Transverse colon (tissue), 4 donors: ENCODE data around the gene STPG3. TPM values are rescaled to one million over a fixed set of nuclear protein-coding genes. Genes with fewer than 3 reads are reported as not detected.
"Not testable (repeated sequence)": the region's sequence is repeated elsewhere in the genome, so short reads cannot be mapped to it uniquely, and the experiment has no call there.

Source experiments
- DNase-seq: peaks from one replicate; pipeline ENCODE4 v3.0.0-alpha.2; 2019
- H3K27ac ChIP-seq, 4 donors: fragments of 200-600 bp; sonication (generic); 2 replicates each; pipeline ENCODE4 v1.5.1; 2016 to 2018; ENCODE audit warnings: inconsistent platforms in 4 of 4
- H3K27me3 ChIP-seq: fragments of 200-600 bp; sonication (generic); 2 replicates; pipeline ENCODE4 v1.5.1; 2017; ENCODE audit warnings: inconsistent platforms
- H3K36me3 ChIP-seq, 4 donors: fragments of 200-600 bp; sonication (generic); 2 replicates each; pipeline ENCODE4 v1.5.1; 2017 to 2019; ENCODE audit warnings: inconsistent platforms in 4 of 4
- H3K4me1 ChIP-seq, 4 donors: fragments of 200-600 bp; sonication (generic); 2 replicates each; pipeline ENCODE4 v1.5.1; 2017 to 2020; ENCODE audit warnings: inconsistent platforms in 4 of 4
- H3K4me3 ChIP-seq, 4 donors: fragments of 200-600 bp; sonication (generic); 1 replicate in 1 of 4; 2 replicates in 3 of 4; pipeline versions ENCODE4 v1.5.1 to v1.6.1; 2017 to 2019; ENCODE audit warnings: inconsistent platforms in 4 of 4
- H3K9me3 ChIP-seq, 2 donors: fragments of 200-600 bp; sonication (generic); 2 replicates each; pipeline ENCODE4 v1.5.1; 2017 to 2019; ENCODE audit warnings: inconsistent platforms in 2 of 2
- EP300 ChIP-seq: sonication (generic); formaldehyde crosslinking; IDR thresholded peaks from one replicate; pipeline ENCODE4 v1.6.1; 2017; ENCODE audit warnings: antibody characterized with exemption, low read depth
- POLR2A ChIP-seq: fragments of 450-650 bp; IDR thresholded peaks from one replicate; pipeline ENCODE4 v1.6.1; 2016; ENCODE audit warnings: antibody characterized with exemption, mild to moderate bottlenecking, moderate library complexity
- POLR2AphosphoS5 ChIP-seq, 3 donors: sonication (generic); formaldehyde crosslinking; IDR thresholded peaks; one replicate each; pipeline ENCODE4 v1.6.1; 2016; ENCODE audit warnings: antibody characterized with exemption in 3 of 3
- WGBS, 2 donors: methylation state at CpG; one replicate each; pipeline ENCODE4 v1.1.5; 2018; ENCODE audit warnings: low coverage in 1 of 2; 5-methylcytosine and 5-hydroxymethylcytosine counted together
- in situ Hi-C, 4 donors: fragments of 200-750 bp; cut with MboI; loops; one replicate each; pipeline versions ENCODE4 v1.15.0 to v1.15.1; 2017; ENCODE audit warnings: low sequenced_read_pairs in 3 of 4, low pct_ligation_motif_present in 1 of 4, low pct_unique_long_range_greater_than_20kb in 1 of 4
- intact Hi-C: fragments of 100-400 bp; cut with DNase I; formaldehyde crosslinking; loops from one replicate; pipeline ENCODE4 v1.15.1; 2023; ENCODE audit warnings: low total_unique reads
- total RNA-seq, 4 donors: library from RNA; depleted of rRNA; stranded (reverse); fragments of >200 nt; gene quantifications; one replicate each; pipeline ENCODE4 v1.1.0, GENCODE V29; 2016
- TF ChIP-seq, protein P1 (sequence below), 5 experiments: fragments of 200-600 bp in 3 of 5; fragments of 450-650 bp in 2 of 5; sonication (generic) in 3 of 5; IDR thresholded peaks; 1 replicate in 2 of 5; 2 replicates in 3 of 5; pipeline ENCODE4 v1.5.1; 2016 to 2017; ENCODE audit warnings: antibody characterized with exemption in 5 of 5, inconsistent platforms in 3 of 5, mild to moderate bottlenecking in 2 of 5, moderate library complexity in 1 of 5

The STPG3 gene
- total RNA-seq, 4 donors from 2014 or later, result not detected

DNA sequence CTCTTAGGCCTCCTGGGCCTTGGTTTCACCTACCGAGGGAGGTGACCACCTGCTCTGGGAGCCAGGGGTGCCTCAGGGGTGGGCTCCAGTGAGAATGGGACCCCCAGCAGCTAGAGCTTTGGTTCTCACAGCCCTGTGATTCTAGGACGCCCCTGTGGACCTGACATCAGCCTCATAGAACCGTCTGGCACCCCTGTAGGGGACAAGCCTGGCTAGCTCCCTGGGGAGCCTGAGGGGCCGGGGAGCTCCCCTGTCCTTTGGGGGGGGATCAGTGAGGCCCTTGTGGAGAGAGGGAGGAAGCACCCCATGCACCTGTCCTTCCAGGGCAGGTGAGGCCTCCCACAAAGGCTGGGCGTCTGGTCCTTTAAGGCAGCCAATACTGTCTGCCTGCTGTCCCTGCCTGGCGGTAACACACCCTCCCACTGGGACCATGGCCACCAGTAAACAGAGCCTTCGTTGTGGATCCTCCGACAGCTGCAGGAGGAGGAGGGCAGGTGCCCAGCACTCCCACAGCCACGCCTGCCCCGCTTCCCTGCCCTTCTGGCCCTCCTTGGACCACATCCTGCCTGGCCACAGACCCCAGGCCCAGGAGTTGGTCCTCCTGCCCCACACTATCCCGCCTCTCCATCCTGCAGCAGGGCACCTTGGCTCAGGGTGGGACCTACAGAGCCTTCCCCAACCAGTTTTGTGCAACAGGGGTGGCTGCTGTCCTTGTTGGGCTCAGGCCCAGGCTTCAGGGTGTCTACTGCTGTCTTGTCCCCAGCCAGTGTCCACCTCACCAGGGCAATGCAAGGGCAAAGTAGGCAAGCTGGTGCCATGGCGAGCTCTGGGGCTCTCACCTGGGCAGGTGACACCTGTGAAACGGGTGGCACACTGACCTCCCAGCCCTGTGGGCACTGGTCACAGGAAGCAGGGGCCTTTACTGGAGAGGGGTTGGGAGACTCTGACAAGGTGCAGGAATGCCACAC lies 13.0 kb upstream of the STPG3 start:
- H3K4me1 ChIP-seq, result peaks cover 44 to 64% (median 50%) of the 10 kb centered on the region in 4 donors
- WGBS, 2 donors, result 57% methylated on average over 7 of the region's 13 CpGs; no CpG with 5 or more reads in 1 of the 2 donors
- TF ChIP-seq POLR2A, result peak; percentile 48
- TF ChIP-seq, protein P1, sequence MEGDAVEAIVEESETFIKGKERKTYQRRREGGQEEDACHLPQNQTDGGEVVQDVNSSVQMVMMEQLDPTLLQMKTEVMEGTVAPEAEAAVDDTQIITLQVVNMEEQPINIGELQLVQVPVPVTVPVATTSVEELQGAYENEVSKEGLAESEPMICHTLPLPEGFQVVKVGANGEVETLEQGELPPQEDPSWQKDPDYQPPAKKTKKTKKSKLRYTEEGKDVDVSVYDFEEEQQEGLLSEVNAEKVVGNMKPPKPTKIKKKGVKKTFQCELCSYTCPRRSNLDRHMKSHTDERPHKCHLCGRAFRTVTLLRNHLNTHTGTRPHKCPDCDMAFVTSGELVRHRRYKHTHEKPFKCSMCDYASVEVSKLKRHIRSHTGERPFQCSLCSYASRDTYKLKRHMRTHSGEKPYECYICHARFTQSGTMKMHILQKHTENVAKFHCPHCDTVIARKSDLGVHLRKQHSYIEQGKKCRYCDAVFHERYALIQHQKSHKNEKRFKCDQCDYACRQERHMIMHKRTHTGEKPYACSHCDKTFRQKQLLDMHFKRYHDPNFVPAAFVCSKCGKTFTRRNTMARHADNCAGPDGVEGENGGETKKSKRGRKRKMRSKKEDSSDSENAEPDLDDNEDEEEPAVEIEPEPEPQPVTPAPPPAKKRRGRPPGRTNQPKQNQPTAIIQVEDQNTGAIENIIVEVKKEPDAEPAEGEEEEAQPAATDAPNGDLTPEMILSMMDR (IDR thresholded peaks at IDR 0.05), result peak in 1 of 5 experiments; percentile 21
- TF ChIP-seq POLR2AphosphoS5 (IDR thresholded peaks at IDR 0.05), result peak; percentile 57 to 77 (median 76)
- no peak for TF ChIP-seq EP300
- peak; percentile 75 for DNase-seq
- peaks cover 20% of the 10 kb centered on the region for H3K27me3 ChIP-seq
- in situ Hi-C loops (loop anchor here in 1 of 4 donors (10.0 kb wide), 1 partner anchor 113 kb away; no protein-coding TSS in a partner anchor), intact Hi-C loops (no loop called here)
- no peak overlapping the region for H3K4me3 ChIP-seq
- H3K36me3 ChIP-seq, result peaks cover 0 to 5% (median 0%) of the 10 kb centered on the region in 4 donors
- no peaks in the 10 kb centered on the region for H3K9me3 ChIP-seq
- peak overlapping the region; percentile 99 to 100 (median 100) for H3K27ac ChIP-seq

- 30 to 34% methylated on average over 18 to 27 of the region's 27 CpGs for WGBS, 2 donors
- in situ Hi-C loops, result loop anchor here in 1 of 4 donors (10.0 kb wide), 1 partner anchor 115 kb away; no protein-coding TSS in a partner anchor
- DNase-seq, intact Hi-C loops, H3K27me3 ChIP-seq, H3K36me3 ChIP-seq, H3K9me3 ChIP-seq: not testable (repeated sequence)
- Histone ChIP-seq H3K4me3 (peak overlapping the region; percentile 42 to 78 (median 70)), H3K4me1 (peaks cover 44 to 65% (median 56%) of the 10 kb centered on the region in 4 donors), H3K27ac (peak overlapping the region; percentile 99 to 100 (median 100))
Measured at GRCh38 chr9:137239541-137240200, 11.4 kb upstream of the STPG3 start.

DNA sequence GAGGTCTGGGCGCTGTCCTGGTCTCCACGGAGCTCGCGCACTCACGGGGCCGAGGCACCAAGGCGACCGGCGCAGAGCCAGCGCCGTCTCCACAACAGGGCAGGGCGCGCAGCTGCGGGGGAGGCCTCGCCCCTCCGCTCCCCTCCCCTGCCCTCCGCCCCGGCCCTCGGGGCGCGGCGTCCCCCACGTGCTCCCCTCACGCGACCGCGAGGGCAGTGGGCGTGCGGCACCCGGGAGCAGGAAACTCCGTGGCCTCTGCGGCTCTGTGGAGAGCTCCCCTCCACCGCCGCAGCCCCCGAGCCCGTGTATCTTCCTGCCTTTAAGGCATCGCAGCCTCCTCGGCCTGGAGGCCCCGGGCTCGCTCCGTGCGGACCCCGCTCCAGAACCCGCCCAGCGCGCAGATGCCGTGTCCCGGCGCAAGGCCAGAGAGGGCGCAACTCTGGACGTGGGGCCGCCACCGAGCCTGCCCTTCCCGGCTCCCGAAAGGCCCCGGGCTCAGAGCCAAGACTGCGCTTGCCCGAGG lies 10.7 kb upstream of the STPG3 start:
- H3K9me3 ChIP-seq, result no peaks in the 10 kb centered on the region
- no peaks in the 10 kb centered on the region for H3K27me3 ChIP-seq
- TF ChIP-seq POLR2AphosphoS5 (IDR thresholded peaks at IDR 0.05), result peak; percentile 20 to 63 (median 60)
- TF ChIP-seq POLR2A, result peak; percentile 56
- TF ChIP-seq, protein P1 (IDR thresholded peaks at IDR 0.05), result peak in 1 of 5 experiments; percentile 6
- no peak for TF ChIP-seq EP300
- H3K27ac ChIP-seq, result peak overlapping the region; percentile 99 to 100 (median 100)
- DNase-seq, result peak; percentile 83
- intact Hi-C loops (no loop called here), in situ Hi-C loops (no loop called here)
- peaks cover 0 to 5% (median 0%) of the 10 kb centered on the region in 4 donors for H3K36me3 ChIP-seq
- peaks cover 44 to 65% (median 56%) of the 10 kb centered on the region in 4 donors for H3K4me1 ChIP-seq
- H3K4me3 ChIP-seq, result peak overlapping the region; percentile 42 to 78 (median 70)
- 1% methylated on average over 55 of the region's 58 CpGs; no CpG with 5 or more reads in 1 of the 2 donors for WGBS, 2 donors

DNA sequence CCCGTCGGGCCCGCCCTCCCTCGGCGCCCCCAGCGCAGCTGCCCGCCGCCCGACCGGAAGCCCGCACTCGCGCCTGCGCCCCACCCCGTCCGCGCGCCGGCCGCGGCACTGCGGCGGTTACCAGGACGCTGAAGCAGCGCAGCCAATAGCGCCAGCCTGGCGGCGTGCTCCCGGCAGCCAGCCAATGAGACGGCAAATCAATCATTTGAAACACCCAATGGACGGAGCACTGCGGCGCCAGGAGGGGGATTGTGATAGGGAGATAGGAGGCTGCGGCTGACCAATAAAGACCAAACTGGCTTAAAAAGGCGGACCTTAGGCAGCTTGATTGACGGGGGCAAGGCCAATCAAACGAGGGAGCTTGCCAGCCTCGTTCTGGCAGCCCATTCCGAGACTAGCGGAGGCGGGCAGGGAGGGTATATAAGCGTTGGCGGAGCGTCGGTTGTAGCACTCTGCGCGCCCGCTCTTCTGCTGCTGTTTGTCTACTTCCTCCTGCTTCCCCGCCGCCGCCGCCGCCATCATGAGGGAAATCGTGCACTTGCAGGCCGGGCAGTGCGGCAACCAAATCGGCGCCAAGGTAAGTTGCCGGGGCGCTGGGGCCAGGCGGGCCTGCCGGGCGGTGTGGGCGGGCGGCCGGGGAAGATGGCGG lies 10.1 kb upstream of the STPG3 start, which contains the start of gene TUBB4B:
TSS of gene TUBB4B (plus strand) at position 447 of the 649 bp plus-strand sequence. CDS start at position 521, 74 bp downstream.
- H3K36me3 ChIP-seq, result peaks cover 0 to 5% (median 0%) of the 10 kb centered on the region in 4 donors
- DNase-seq, result peak; percentile 99
- TF ChIP-seq, protein P1 (IDR thresholded peaks at IDR 0.05), result peak in 1 of 5 experiments; percentile 13
- peak; percentile 99 to 100 (median 100) for TF ChIP-seq POLR2AphosphoS5 (IDR thresholded peaks at IDR 0.05)
- TF ChIP-seq EP300, result no peak
- peak; percentile 100 for TF ChIP-seq POLR2A
- H3K27ac ChIP-seq, result peak within 1 kb of the TSS; percentile 99 to 100 (median 100)
- H3K9me3 ChIP-seq, result no peaks in the 10 kb centered on the region
- intact Hi-C loops (no loop called here), in situ Hi-C loops (no loop called here)
- H3K4me3 ChIP-seq, result peak within 1 kb of the TSS; percentile 67 to 95 (median 82)
- H3K27me3 ChIP-seq, result no peaks in the 10 kb centered on the region
- peaks cover 43 to 64% (median 54%) of the 10 kb centered on the region in 4 donors for H3K4me1 ChIP-seq
- 1% methylated on average over 56 of the region's 67 CpGs; no CpG with 5 or more reads in 1 of the 2 donors for WGBS, 2 donors
